Nephron (organoid): Measurements from ENCODE around the gene GDF15.

Source experiments
- H3K27ac Mint-ChIP-seq, 3 experiments: 2 replicates each; pipeline ENCODE4 v1.8.0; 2020; ENCODE audit warnings: mixed read lengths in 3 of 3, mild to moderate bottlenecking in 2 of 3, moderate library complexity in 1 of 3
- H3K27me3 Mint-ChIP-seq: 2 replicates; pipeline ENCODE4 v1.8.0; 2021; ENCODE audit warnings: low read depth, mild to moderate bottlenecking, moderate library complexity, mixed read lengths
- H3K36me3 Mint-ChIP-seq: 2 replicates; pipeline ENCODE4 v1.8.0; 2020; ENCODE audit warnings: low read depth, mixed read lengths
- H3K4me1 Mint-ChIP-seq: 2 replicates; pipeline ENCODE4 v1.8.0; 2020; ENCODE audit warnings: mixed read lengths
- H3K4me3 Mint-ChIP-seq, 3 experiments: 2 replicates each; pipeline ENCODE4 v1.8.0; 2020; ENCODE audit warnings: mild to moderate bottlenecking in 3 of 3, mixed read lengths in 3 of 3, moderate library complexity in 2 of 3
- H3K9me3 Mint-ChIP-seq: 2 replicates; pipeline ENCODE4 v1.8.0; 2020; ENCODE audit warnings: mixed read lengths
- TF ChIP-seq, protein P1 (sequence below), 3 experiments: fragments of 200-600 bp; sonication (generic); IDR thresholded peaks; one replicate each; pipeline ENCODE4 v1.5.0; 2021; ENCODE audit warnings: antibody characterized with exemption in 3 of 3; ENCODE audit not compliant: unreplicated experiment in 3 of 3

Gene GDF15

DNA sequence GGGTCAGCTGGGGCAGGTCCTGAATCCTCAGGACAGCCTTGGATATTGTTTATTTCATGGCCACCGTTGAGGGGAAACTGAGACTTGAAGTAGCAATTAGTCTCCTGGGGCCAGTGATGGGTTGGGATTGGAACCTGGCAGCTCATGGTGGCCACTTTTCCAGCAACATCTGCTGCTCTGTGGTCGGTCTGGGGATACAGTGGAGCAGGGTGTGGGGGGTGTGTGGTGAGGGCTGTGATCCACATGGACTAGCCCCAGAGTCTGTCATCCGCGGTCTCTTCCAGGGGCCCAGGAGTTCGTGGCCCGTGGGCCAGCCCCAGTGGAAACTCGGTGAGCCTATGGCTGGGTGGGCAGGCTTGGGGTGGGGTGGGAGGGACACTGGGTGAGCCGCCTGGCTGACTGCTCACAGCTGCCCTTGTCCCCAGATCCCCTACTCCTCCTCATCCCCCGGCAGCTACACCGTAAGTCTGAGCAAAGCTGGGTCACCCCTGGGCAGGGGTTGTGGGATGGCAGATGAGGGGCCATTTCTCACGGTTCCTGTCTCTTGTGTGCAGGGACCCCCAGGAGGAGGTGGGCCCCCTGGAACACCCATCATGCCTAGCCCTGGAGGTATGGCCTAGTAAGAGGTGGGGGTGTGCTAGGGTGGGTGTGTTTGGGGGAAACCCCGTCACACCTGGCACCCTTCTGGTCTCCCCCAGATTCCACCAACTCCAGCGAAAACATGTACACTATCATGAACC, 46.5 kb downstream of the GDF15 start:
- TF ChIP-seq, protein P1, sequence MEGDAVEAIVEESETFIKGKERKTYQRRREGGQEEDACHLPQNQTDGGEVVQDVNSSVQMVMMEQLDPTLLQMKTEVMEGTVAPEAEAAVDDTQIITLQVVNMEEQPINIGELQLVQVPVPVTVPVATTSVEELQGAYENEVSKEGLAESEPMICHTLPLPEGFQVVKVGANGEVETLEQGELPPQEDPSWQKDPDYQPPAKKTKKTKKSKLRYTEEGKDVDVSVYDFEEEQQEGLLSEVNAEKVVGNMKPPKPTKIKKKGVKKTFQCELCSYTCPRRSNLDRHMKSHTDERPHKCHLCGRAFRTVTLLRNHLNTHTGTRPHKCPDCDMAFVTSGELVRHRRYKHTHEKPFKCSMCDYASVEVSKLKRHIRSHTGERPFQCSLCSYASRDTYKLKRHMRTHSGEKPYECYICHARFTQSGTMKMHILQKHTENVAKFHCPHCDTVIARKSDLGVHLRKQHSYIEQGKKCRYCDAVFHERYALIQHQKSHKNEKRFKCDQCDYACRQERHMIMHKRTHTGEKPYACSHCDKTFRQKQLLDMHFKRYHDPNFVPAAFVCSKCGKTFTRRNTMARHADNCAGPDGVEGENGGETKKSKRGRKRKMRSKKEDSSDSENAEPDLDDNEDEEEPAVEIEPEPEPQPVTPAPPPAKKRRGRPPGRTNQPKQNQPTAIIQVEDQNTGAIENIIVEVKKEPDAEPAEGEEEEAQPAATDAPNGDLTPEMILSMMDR (IDR thresholded peaks at IDR 0.05; ENCODE audit: unreplicated experiment in 3 of 3): no peak
- no peaks in the 10 kb centered on the region for H3K9me3 Mint-ChIP-seq
- H3K4me1 Mint-ChIP-seq: peaks cover 25% of the 10 kb centered on the region
- peak overlapping the region; percentile 72 to 79 (median 77) for H3K27ac Mint-ChIP-seq
- no peaks in the 10 kb centered on the region for H3K27me3 Mint-ChIP-seq
- no peaks in the 10 kb centered on the region for H3K36me3 Mint-ChIP-seq
- peak overlapping the region; percentile 71 to 80 (median 77) for H3K4me3 Mint-ChIP-seq

DNA sequence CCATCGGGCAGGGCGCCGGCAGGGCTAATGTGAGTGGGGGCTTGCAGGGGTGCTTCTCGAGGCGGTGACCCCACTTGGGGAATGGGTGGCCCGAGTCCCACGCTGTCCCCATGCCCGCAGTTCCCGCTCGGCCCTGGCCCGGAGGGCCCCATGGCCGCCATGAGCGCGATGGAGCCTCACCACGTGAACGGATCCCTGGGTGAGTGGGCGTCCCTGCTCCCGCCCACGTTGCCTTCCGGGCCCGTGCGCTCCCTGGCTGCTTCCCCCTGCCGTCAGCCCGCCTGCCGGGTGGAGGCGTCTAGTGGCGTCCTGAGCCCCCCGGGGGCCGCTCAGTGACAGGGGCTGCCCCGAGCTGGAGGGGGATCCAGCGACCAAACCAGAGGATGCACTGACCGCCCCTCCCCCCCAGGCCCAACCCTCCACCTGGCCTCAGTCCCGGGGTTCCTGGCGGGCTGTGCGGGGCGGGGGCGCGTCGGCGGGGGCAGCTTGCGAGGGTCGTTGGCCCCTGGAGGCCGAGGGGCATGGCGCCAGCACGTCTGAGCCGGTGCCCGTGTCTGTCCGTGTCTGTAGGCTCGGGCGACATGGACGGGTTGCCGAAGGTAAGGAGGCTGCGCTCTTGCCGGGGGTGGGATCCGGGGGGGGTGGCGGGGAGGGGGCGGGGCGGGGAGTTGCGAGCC, 47.2 kb downstream of the GDF15 start:
- Mint-ChIP-seq H3K9me3 (no peaks in the 10 kb centered on the region), H3K27ac (peak overlapping the region in 2 of 3 experiments; percentile 68 to 79), H3K4me1 (peaks cover 25% of the 10 kb centered on the region), H3K4me3 (peak overlapping the region; percentile 65 to 80 (median 77)), H3K27me3 (no peaks in the 10 kb centered on the region), H3K36me3 (no peaks in the 10 kb centered on the region)
- TF ChIP-seq, protein P1 (IDR thresholded peaks at IDR 0.05; ENCODE audit: unreplicated experiment in 3 of 3): no peak

DNA sequence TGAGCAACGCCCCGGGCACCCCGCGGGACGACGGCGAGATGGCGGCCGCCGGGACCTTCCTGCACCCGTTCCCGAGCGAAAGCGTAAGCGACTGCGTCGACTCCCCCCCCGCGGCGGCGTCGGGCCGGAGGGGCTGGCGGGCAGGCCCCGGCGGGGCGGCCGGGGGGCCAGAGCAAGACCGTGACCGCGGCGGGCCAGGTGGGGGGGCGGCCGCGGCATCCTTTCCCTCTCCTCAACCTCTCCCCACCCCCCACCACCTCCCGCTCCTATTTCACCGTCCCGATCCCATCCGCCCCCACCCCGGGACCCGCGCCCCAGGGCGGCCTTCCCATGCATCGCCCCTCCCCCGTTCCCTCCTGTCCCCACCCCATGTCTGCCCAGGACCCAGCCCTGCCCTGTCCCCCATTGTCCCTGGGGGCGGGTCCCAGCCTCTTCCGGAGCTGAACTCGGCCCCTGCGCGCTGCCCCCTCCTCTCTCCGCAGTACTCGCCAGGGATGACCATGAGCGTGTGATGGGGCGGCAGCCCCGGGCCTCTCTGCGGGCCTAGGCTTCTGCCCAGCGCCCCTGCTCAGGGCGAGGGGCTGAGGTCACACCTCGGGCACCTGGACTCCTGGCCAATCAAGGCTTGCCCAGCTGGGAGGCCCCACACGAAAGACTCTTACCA, 47.9 kb downstream of the GDF15 start:
- H3K9me3 Mint-ChIP-seq: no peaks in the 10 kb centered on the region
- H3K4me1 Mint-ChIP-seq: peaks cover 27% of the 10 kb centered on the region
- TF ChIP-seq, protein P1 (IDR thresholded peaks at IDR 0.05; ENCODE audit: unreplicated experiment in 3 of 3): no peak
- H3K27ac Mint-ChIP-seq: peak overlapping the region; percentile 67 to 84 (median 82)
- H3K4me3 Mint-ChIP-seq: peak overlapping the region; percentile 81 to 88 (median 84)
- H3K27me3 Mint-ChIP-seq: no peaks in the 10 kb centered on the region
- H3K36me3 Mint-ChIP-seq: no peaks in the 10 kb centered on the region

DNA sequence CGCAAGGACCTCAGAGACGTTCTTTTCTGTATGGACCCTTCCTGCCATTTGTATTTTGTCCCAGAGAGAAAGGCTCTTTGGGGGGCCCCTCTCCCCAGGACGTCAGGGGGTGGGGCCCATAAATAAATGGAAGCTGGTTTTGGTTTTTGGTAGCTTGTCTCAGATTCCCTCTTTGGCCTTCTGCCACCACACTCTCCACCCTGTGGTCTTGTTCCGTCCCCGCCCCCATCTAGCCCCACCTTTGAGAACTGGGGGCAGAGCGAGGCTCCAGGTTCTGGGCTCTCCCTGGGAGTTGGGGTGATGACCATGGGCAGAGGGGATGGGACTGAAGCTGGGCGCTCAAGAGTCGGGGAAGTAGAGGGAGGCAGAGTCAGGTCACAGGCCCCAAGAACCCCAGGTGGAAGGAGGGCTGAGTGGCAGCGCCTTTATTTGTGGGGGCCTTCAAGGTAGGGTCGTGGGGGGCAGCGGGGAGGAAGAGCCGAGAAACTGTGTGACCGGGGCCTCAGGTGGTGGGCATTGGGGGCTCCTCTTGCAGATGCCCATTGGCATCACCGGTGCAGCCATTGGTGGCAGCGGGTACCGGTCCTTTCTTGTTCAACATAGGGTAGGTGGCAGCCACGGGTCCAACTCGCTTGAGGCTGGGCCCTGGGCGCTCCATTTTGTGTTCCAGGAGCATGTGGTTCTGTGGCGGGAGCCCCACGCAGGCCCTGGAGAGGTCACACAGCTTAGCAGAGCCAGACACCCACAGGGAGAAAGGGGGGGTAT, 48.6 kb downstream of the GDF15 start:
- no peaks in the 10 kb centered on the region for H3K9me3 Mint-ChIP-seq
- no peaks in the 10 kb centered on the region for H3K27me3 Mint-ChIP-seq
- H3K4me1 Mint-ChIP-seq: peaks cover 34% of the 10 kb centered on the region
- no peaks in the 10 kb centered on the region for H3K36me3 Mint-ChIP-seq
- H3K27ac Mint-ChIP-seq: peak overlapping the region; percentile 67 to 84 (median 82)
- H3K4me3 Mint-ChIP-seq: peak overlapping the region; percentile 81 to 88 (median 84)
- TF ChIP-seq, protein P1 (IDR thresholded peaks at IDR 0.05; ENCODE audit: unreplicated experiment in 3 of 3): no peak

DNA sequence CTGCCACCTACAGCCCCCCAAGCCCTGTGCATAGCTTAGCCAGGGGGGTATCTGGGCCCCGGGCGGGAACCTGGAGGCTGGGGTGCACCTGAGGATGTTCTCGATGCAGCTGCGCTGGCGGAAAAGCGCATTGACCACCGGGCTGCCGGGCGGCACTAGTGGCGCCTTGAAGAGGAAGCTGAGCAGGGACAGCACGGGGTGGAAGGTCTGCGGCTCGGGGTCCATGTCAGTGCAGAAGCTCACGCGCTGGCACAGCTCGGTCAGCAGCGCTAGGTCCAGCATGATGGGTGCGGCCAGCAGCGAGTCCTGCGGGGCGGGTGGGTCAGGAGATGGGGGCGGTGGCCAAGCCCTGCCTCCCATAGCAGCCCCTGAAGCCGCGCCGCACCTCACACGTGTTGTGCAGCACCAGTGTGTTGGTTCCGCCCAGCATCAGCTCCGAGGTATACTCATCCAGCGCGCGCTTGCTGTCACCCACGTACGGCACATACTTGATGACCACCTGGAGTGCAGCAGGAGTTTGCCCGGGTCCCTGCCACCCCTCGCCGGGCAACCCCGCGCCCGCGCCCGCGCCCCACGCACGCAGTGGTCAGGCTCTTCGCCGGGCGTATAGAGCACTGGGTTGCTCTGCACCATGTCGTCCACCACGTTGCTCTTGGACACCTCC, 49.4 kb downstream of the GDF15 start:
- H3K9me3 Mint-ChIP-seq: no peaks in the 10 kb centered on the region
- no peaks in the 10 kb centered on the region for H3K27me3 Mint-ChIP-seq
- H3K27ac Mint-ChIP-seq: no peak overlapping the region
- TF ChIP-seq, protein P1 (IDR thresholded peaks at IDR 0.05; ENCODE audit: unreplicated experiment in 3 of 3): no peak
- peak overlapping the region; percentile 53 to 88 (median 84) for H3K4me3 Mint-ChIP-seq
- peaks cover 38% of the 10 kb centered on the region for H3K4me1 Mint-ChIP-seq
- no peaks in the 10 kb centered on the region for H3K36me3 Mint-ChIP-seq
